Gastrocnemius medialis (tissue), 4 donors: Measurements from ENCODE around the gene OLFML2B.

ENCODE experiments used
- CTCF ChIP-seq, 5 experiments: fragments of 450-650 bp in 3 of 5; fragments of 200-600 bp in 2 of 5; sonication (generic) in 2 of 5; IDR thresholded peaks in 4 of 5; conservative IDR thresholded peaks in 1 of 5; 1 replicate in 4 of 5; 2 replicates in 1 of 5; pipeline ENCODE4 v1.5.1; 2016 to 2019; ENCODE audit warnings: antibody characterized with exemption in 5 of 5, mild to moderate bottlenecking in 3 of 5, moderate library complexity in 3 of 5
- POLR2A ChIP-seq, 2 donors: fragments of 450-650 bp; IDR thresholded peaks; one replicate each; pipeline ENCODE4 v1.6.1; 2017; ENCODE audit warnings: antibody characterized with exemption in 2 of 2, mild to moderate bottlenecking in 2 of 2, moderate library complexity in 2 of 2

DNA sequence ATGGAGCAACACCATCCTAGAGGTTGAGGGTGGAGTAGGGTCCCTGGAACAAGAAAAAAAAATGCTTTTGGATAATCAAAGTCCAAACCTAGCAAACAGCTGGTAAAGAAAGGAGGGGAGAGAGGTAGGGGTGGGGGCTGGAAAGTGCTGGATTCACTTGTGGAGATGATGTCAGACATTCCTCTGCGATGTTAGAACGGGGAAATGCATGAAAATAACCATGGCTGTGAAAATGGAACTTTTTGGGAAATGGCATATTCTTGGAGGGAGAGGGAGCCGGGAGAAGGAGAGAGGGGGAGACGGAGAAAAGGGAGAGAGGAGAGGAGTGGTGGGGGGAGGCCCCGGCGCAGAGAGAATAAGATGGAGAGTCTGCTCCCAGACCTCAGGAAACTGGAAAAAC is 53.6 kb downstream of the OLFML2B start:
- TF ChIP-seq POLR2A (IDR thresholded peaks at IDR 0.05) (no peak), CTCF (IDR thresholded peaks at IDR 0.05 in 4 of 5, conservative IDR thresholded peaks at IDR 0.05 in 1 of 5) (no peak)
